Astrocyte (in vitro differentiated cells and primary cell): Measurements from ENCODE around the gene OSBP. TPM values are rescaled to one million over a fixed set of nuclear protein-coding genes. Genes with fewer than 3 reads are reported as not detected.

ENCODE experiments used
- DNase-seq: peaks from one replicate; pipeline ENCODE4 v3.0.0-alpha.2; 2010; ENCODE audit warnings: low read depth
- FAIRE-seq: peaks from 2 replicates; lab custom pipeline; 2011; peaks lifted over from hg19 to GRCh38; lab: Jason Lieb, UNC
- H2AFZ ChIP-seq: 2 replicates; pipeline ENCODE4 v1.6.0; 2012; ENCODE audit warnings: low read depth, low read length, inconsistent platforms
- H3K27ac ChIP-seq: 2 replicates; pipeline ENCODE4 v1.5.1; 2011; ENCODE audit warnings: low read depth, low read length, inconsistent platforms
- H3K27me3 ChIP-seq: 2 replicates; pipeline ENCODE4 v1.6.0; 2011; ENCODE audit warnings: low read length, inconsistent platforms; ENCODE audit not compliant: insufficient read depth
- H3K36me3 ChIP-seq: 2 replicates; pipeline ENCODE4 v1.5.1; 2011; ENCODE audit warnings: low read length, inconsistent platforms; ENCODE audit not compliant: insufficient read depth
- H3K4me1 ChIP-seq: 2 replicates; pipeline ENCODE4 v1.5.1; 2011; ENCODE audit warnings: low read length, inconsistent platforms; ENCODE audit not compliant: insufficient read depth
- H3K4me2 ChIP-seq: 2 replicates; pipeline ENCODE4 v1.6.0; 2012; ENCODE audit warnings: low read length, inconsistent platforms
- H3K4me3 ChIP-seq: 2 replicates; pipeline ENCODE4 v1.5.1; 2011; ENCODE audit warnings: low read depth, mild to moderate bottlenecking, low read length, inconsistent platforms; ENCODE audit not compliant: insufficient read depth
- H3K79me2 ChIP-seq: 2 replicates; pipeline ENCODE4 v1.6.0; 2012; ENCODE audit warnings: mild to moderate bottlenecking, low read length, inconsistent platforms; ENCODE audit not compliant: insufficient read depth
- H3K9ac ChIP-seq: 2 replicates; pipeline ENCODE4 v1.6.0; 2012; ENCODE audit warnings: mild to moderate bottlenecking, low read length, inconsistent platforms
- H3K9me3 ChIP-seq: 2 replicates; pipeline ENCODE4 v1.5.1; 2012; ENCODE audit warnings: low read depth, mild to moderate bottlenecking, low read length, inconsistent platforms; ENCODE audit not compliant: insufficient read depth
- H4K20me1 ChIP-seq: 2 replicates; pipeline ENCODE4 v1.6.0; 2012; ENCODE audit warnings: low read length, inconsistent platforms; ENCODE audit not compliant: insufficient read depth
- H3K27ac Mint-ChIP-seq: one replicate; pipeline ENCODE4 v1.8.0; 2021; ENCODE audit warnings: mild to moderate bottlenecking, mixed read lengths; ENCODE audit not compliant: unreplicated experiment
- H3K27me3 Mint-ChIP-seq: one replicate; pipeline ENCODE4 v1.8.0; 2021; ENCODE audit warnings: low read depth, mixed read lengths; ENCODE audit not compliant: unreplicated experiment
- H3K36me3 Mint-ChIP-seq: one replicate; pipeline ENCODE4 v1.8.0; 2021; ENCODE audit warnings: low read depth, mixed read lengths; ENCODE audit not compliant: unreplicated experiment
- H3K4me1 Mint-ChIP-seq: one replicate; pipeline ENCODE4 v1.8.0; 2021; ENCODE audit warnings: low read depth, mixed read lengths; ENCODE audit not compliant: unreplicated experiment
- H3K4me3 Mint-ChIP-seq: one replicate; pipeline ENCODE4 v1.8.0; 2021; ENCODE audit warnings: mild to moderate bottlenecking, moderate library complexity, mixed read lengths; ENCODE audit not compliant: unreplicated experiment
- H3K9me3 Mint-ChIP-seq: one replicate; pipeline ENCODE4 v1.8.0; 2021; ENCODE audit warnings: mild to moderate bottlenecking, mixed read lengths; ENCODE audit not compliant: unreplicated experiment
- CTCF ChIP-seq: IDR thresholded peaks from 2 replicates; pipeline ENCODE4 v1.5.1; 2011; ENCODE audit warnings: low read depth, mild to moderate bottlenecking, inconsistent platforms, low read length, moderate library complexity; ENCODE audit not compliant: insufficient read depth
- EZH2 ChIP-seq: IDR thresholded peaks from 2 replicates; pipeline ENCODE4 v1.6.1; 2012; ENCODE audit warnings: mild to moderate bottlenecking, low read length, inconsistent platforms; ENCODE audit not compliant: insufficient read depth
- total RNA-seq: library from RNA; stranded (reverse); gene quantifications from 2 replicates; pipeline ENCODE4 v1.2.1, GENCODE V29; 2021

The OSBP gene
- total RNA-seq, 1 donor from 2014 or later, result 48.6 TPM

DNA sequence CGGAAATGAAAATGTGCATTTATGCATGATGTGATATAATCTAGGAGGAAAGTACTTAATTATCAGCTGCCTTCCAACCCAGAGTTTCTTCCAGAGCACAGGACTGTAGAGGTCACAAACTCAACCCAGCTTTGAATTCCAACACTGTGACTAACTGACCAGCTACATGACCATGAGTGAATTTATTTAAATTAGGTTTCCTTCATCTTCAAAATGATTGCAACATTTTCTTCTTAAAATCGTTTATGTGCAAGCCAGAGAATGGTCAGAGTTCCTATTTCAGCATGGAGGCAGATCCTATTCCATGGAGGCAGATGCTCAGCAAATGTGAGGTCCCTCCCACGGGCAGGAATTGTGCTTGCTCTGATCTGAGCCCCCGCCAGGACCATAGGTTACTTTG, 42.4 kb downstream of the OSBP start:
- peak overlapping the region; percentile 24 for H3K27ac ChIP-seq
- H3K4me1 Mint-ChIP-seq, result peaks cover 20% of the 10 kb centered on the region
- no peak overlapping the region for H3K4me3 Mint-ChIP-seq
- H3K4me2 ChIP-seq, result peak overlapping the region; percentile 26
- H3K9me3 Mint-ChIP-seq, result no peaks in the 10 kb centered on the region
- peaks cover 21% of the 10 kb centered on the region for H3K36me3 ChIP-seq
- H3K27me3 Mint-ChIP-seq, result no peaks in the 10 kb centered on the region
- peaks cover 3% of the 10 kb centered on the region for H4K20me1 ChIP-seq
- peak overlapping the region; percentile 80 for H3K27ac Mint-ChIP-seq
- H3K4me1 ChIP-seq, result peaks cover 9% of the 10 kb centered on the region
- no peak overlapping the region for H3K9ac ChIP-seq
- H3K36me3 Mint-ChIP-seq, result peaks cover 24% of the 10 kb centered on the region
- peak; percentile 93 for DNase-seq
- no peaks in the 10 kb centered on the region for H3K27me3 ChIP-seq
- no peak overlapping the region for H3K4me3 ChIP-seq
- no peak overlapping the region for H2AFZ ChIP-seq
- no peaks in the 10 kb centered on the region for H3K79me2 ChIP-seq
- TF ChIP-seq EZH2 (no peak), CTCF (no peak)
- FAIRE-seq, result no peak
- H3K9me3 ChIP-seq, result no peaks in the 10 kb centered on the region

DNA sequence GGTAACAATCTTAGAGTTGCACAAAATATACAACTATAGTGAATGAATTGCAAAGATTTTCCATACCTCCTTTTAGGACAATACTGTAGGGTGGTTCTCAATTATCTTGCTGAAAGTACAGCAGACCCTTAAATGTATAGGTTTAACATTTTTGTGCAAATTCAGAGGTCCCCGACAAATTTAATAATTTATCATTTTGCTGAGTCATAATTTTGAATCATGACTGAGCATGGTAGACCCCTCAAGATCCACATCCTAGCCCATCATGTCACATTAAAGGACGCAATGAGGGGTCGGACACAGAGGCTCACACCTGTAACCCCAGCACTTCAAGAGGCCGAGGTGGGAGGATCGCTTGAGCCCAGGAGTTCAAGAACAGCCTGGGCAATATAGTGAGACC, 43.5 kb downstream of the OSBP start:
- H3K27me3 ChIP-seq, result no peaks in the 10 kb centered on the region

More for the DNA sequence above, 43.5 kb downstream of the OSBP start:
- Histone ChIP-seq H3K36me3 (peaks cover 20% of the 10 kb centered on the region), H3K4me2 (no peak overlapping the region), H3K9ac (no peak overlapping the region), H3K9me3 (no peaks in the 10 kb centered on the region), H3K79me2 (no peaks in the 10 kb centered on the region), H2AFZ (no peak overlapping the region), H3K4me3 (no peak overlapping the region), H3K4me1 (peaks cover 9% of the 10 kb centered on the region), H4K20me1 (peaks cover 3% of the 10 kb centered on the region), H3K27ac (no peak overlapping the region)
- DNase-seq (no peak), FAIRE-seq (no peak)
- peaks cover 17% of the 10 kb centered on the region for H3K36me3 Mint-ChIP-seq
- no peaks in the 10 kb centered on the region for H3K27me3 Mint-ChIP-seq
- H3K9me3 Mint-ChIP-seq, result no peaks in the 10 kb centered on the region
- peaks cover 20% of the 10 kb centered on the region for H3K4me1 Mint-ChIP-seq
- no peak overlapping the region for H3K27ac Mint-ChIP-seq
- TF ChIP-seq CTCF (no peak), EZH2 (no peak)
- H3K4me3 Mint-ChIP-seq, result no peak overlapping the region
